ENCODE data around the gene DUSP22. TPM values are rescaled to one million over a fixed set of nuclear protein-coding genes. Genes with fewer than 3 reads are reported as not detected.

The DUSP22 gene
- polyA plus RNA-seq, 4 donors = 18.8 to 40.0 (median 29.1) TPM

GRCh38 chr6:302760-303159 is 10.5 kb downstream of the DUSP22 start:
- Histone ChIP-seq H3K9me3 (ENCODE audit: control insufficient read depth in 2 of 2, insufficient read depth in 1 of 2, low read depth in 1 of 2, low read length in 1 of 2) (no peaks in the 10 kb centered on the region), H3K4me1 (ENCODE audit: control insufficient read depth in 3 of 3, insufficient read depth in 2 of 3, low read depth in 1 of 3, low read length in 2 of 3) (peaks cover 0 to 28% (median 10%) of the 10 kb centered on the region in 3 donors), H3K27me3 (ENCODE audit: control insufficient read depth in 3 of 3, insufficient read depth in 3 of 3, low read length in 3 of 3) (no peaks in the 10 kb centered on the region), H3K27ac (ENCODE audit: low read depth in 1 of 3, low read length in 2 of 3) (no peak overlapping the region), H3K36me3 (ENCODE audit: control insufficient read depth in 3 of 3, insufficient read depth in 2 of 3, low read depth in 1 of 3, low read length in 3 of 3) (peaks cover 0 to 28% (median 0%) of the 10 kb centered on the region in 3 donors), H3K4me3 (ENCODE audit: low read depth in 1 of 3, low read length in 3 of 3) (no peak overlapping the region)
- DNase-seq (no peak), FAIRE-seq (no peak)
- 93 to 95% (median 94%) methylated on average over 9 of the region's 9 CpGs for WGBS, 3 donors

- Histone ChIP-seq H3K9me3 (ENCODE audit: control insufficient read depth in 2 of 2, insufficient read depth in 1 of 2, low read depth in 1 of 2, low read length in 1 of 2) (no peaks in the 10 kb centered on the region), H3K4me3 (ENCODE audit: low read depth in 1 of 3, low read length in 3 of 3) (no peak overlapping the region), H3K4me1 (ENCODE audit: control insufficient read depth in 3 of 3, insufficient read depth in 2 of 3, low read depth in 1 of 3, low read length in 2 of 3) (peaks cover 0 to 30% (median 6%) of the 10 kb centered on the region in 3 donors), H3K27me3 (ENCODE audit: control insufficient read depth in 3 of 3, insufficient read depth in 3 of 3, low read length in 3 of 3) (no peaks in the 10 kb centered on the region), H3K27ac (ENCODE audit: low read depth in 1 of 3, low read length in 2 of 3) (no peak overlapping the region), H3K36me3 (ENCODE audit: control insufficient read depth in 3 of 3, insufficient read depth in 2 of 3, low read depth in 1 of 3, low read length in 3 of 3) (peaks cover 0 to 33% (median 0%) of the 10 kb centered on the region in 3 donors)
- no peak for DNase-seq
- 90 to 96% (median 94%) methylated on average over 9 of the region's 9 CpGs for WGBS, 3 donors
- FAIRE-seq = no peak
These were observed 11.0 kb downstream of the DUSP22 start for GRCh38 chr6:303263-303662.

- H3K4me1 ChIP-seq (ENCODE audit: control insufficient read depth in 3 of 3, insufficient read depth in 2 of 3, low read depth in 1 of 3, low read length in 2 of 3) = peaks cover 0 to 30% (median 5%) of the 10 kb centered on the region in 3 donors
- no peak overlapping the region for H3K27ac ChIP-seq (ENCODE audit: low read depth in 1 of 3, low read length in 2 of 3)
- no peak for FAIRE-seq
- no peaks in the 10 kb centered on the region for H3K9me3 ChIP-seq (ENCODE audit: control insufficient read depth in 2 of 2, insufficient read depth in 1 of 2, low read depth in 1 of 2, low read length in 1 of 2)
- DNase-seq = no peak
- WGBS, 3 donors = 84 to 89% (median 88%) methylated on average over 21 of the region's 21 CpGs
- no peaks in the 10 kb centered on the region for H3K27me3 ChIP-seq (ENCODE audit: control insufficient read depth in 3 of 3, insufficient read depth in 3 of 3, low read length in 3 of 3)
- H3K36me3 ChIP-seq (ENCODE audit: control insufficient read depth in 3 of 3, insufficient read depth in 2 of 3, low read depth in 1 of 3, low read length in 3 of 3) = peaks cover 0 to 34% (median 0%) of the 10 kb centered on the region in 3 donors
- H3K4me3 ChIP-seq (ENCODE audit: low read depth in 1 of 3, low read length in 3 of 3) = no peak overlapping the region
These were observed 11.8 kb downstream of the DUSP22 start for GRCh38 chr6:303948-304558.

GRCh38 chr6:304833-305370 is 12.6 kb downstream of the DUSP22 start:
- FAIRE-seq = no peak

GRCh38 chr6:305371-306206 is 13.3 kb downstream of the DUSP22 start:
- H3K9me3 ChIP-seq (ENCODE audit: control insufficient read depth in 2 of 2, insufficient read depth in 1 of 2, low read depth in 1 of 2, low read length in 1 of 2) = no peaks in the 10 kb centered on the region
- H3K4me1 ChIP-seq (ENCODE audit: control insufficient read depth in 3 of 3, insufficient read depth in 2 of 3, low read depth in 1 of 3, low read length in 2 of 3) = peaks cover 0 to 30% (median 5%) of the 10 kb centered on the region in 3 donors
- DNase-seq (peak; percentile 53 to 56), FAIRE-seq (no peak)
- peak overlapping the region in 2 of 3 donors; percentile 42 to 67 for H3K27ac ChIP-seq (ENCODE audit: low read depth in 1 of 3, low read length in 2 of 3)
- H3K36me3 ChIP-seq (ENCODE audit: control insufficient read depth in 3 of 3, insufficient read depth in 2 of 3, low read depth in 1 of 3, low read length in 3 of 3) = peaks cover 0 to 29% (median 0%) of the 10 kb centered on the region in 3 donors
- WGBS, 3 donors = 38 to 58% (median 46%) methylated on average over 5 of the region's 5 CpGs
- H3K27me3 ChIP-seq (ENCODE audit: control insufficient read depth in 3 of 3, insufficient read depth in 3 of 3, low read length in 3 of 3) = no peaks in the 10 kb centered on the region
- no peak overlapping the region for H3K4me3 ChIP-seq (ENCODE audit: low read depth in 1 of 3, low read length in 3 of 3)

More at GRCh38 chr6:304833-305370, 12.6 kb downstream of the DUSP22 start:
- Histone ChIP-seq H3K27me3 (ENCODE audit: control insufficient read depth in 3 of 3, insufficient read depth in 3 of 3, low read length in 3 of 3) (no peaks in the 10 kb centered on the region), H3K9me3 (ENCODE audit: control insufficient read depth in 2 of 2, insufficient read depth in 1 of 2, low read depth in 1 of 2, low read length in 1 of 2) (no peaks in the 10 kb centered on the region), H3K4me1 (ENCODE audit: control insufficient read depth in 3 of 3, insufficient read depth in 2 of 3, low read depth in 1 of 3, low read length in 2 of 3) (peaks cover 0 to 30% (median 5%) of the 10 kb centered on the region in 3 donors), H3K27ac (ENCODE audit: low read depth in 1 of 3, low read length in 2 of 3) (peak overlapping the region in 1 of 3 donors; percentile 19), H3K36me3 (ENCODE audit: control insufficient read depth in 3 of 3, insufficient read depth in 2 of 3, low read depth in 1 of 3, low read length in 3 of 3) (peaks cover 0 to 32% (median 0%) of the 10 kb centered on the region in 3 donors), H3K4me3 (ENCODE audit: low read depth in 1 of 3, low read length in 3 of 3) (no peak overlapping the region)
- WGBS, 3 donors = 52 to 69% (median 58%) methylated on average over 8 of the region's 8 CpGs
- peak in 1 of 2 donors; percentile 59 for DNase-seq

- no peak for FAIRE-seq
- peaks cover 0 to 25% (median 0%) of the 10 kb centered on the region in 3 donors for H3K36me3 ChIP-seq (ENCODE audit: control insufficient read depth in 3 of 3, insufficient read depth in 2 of 3, low read depth in 1 of 3, low read length in 3 of 3)
- H3K4me3 ChIP-seq (ENCODE audit: low read depth in 1 of 3, low read length in 3 of 3) = no peak overlapping the region
- H3K27me3 ChIP-seq (ENCODE audit: control insufficient read depth in 3 of 3, insufficient read depth in 3 of 3, low read length in 3 of 3) = no peaks in the 10 kb centered on the region
- peak; percentile 42 to 91 for DNase-seq
- peak overlapping the region in 1 of 3 donors; percentile 65 for H3K27ac ChIP-seq (ENCODE audit: low read depth in 1 of 3, low read length in 2 of 3)
- no peaks in the 10 kb centered on the region for H3K9me3 ChIP-seq (ENCODE audit: control insufficient read depth in 2 of 2, insufficient read depth in 1 of 2, low read depth in 1 of 2, low read length in 1 of 2)
- H3K4me1 ChIP-seq (ENCODE audit: control insufficient read depth in 3 of 3, insufficient read depth in 2 of 3, low read depth in 1 of 3, low read length in 2 of 3) = peaks cover 0 to 30% (median 5%) of the 10 kb centered on the region in 3 donors
- WGBS, 3 donors = 50 to 77% (median 60%) methylated on average over 8 of the region's 8 CpGs
These were observed 14.4 kb downstream of the DUSP22 start for GRCh38 chr6:306641-307061.

GRCh38 chr6:307065-307814 is 15.0 kb downstream of the DUSP22 start:
- no peak for FAIRE-seq
- Histone ChIP-seq H3K36me3 (ENCODE audit: control insufficient read depth in 3 of 3, insufficient read depth in 2 of 3, low read depth in 1 of 3, low read length in 3 of 3) (peaks cover 0 to 27% (median 0%) of the 10 kb centered on the region in 3 donors), H3K9me3 (ENCODE audit: control insufficient read depth in 2 of 2, insufficient read depth in 1 of 2, low read depth in 1 of 2, low read length in 1 of 2) (no peaks in the 10 kb centered on the region), H3K27me3 (ENCODE audit: control insufficient read depth in 3 of 3, insufficient read depth in 3 of 3, low read length in 3 of 3) (no peaks in the 10 kb centered on the region), H3K27ac (ENCODE audit: low read depth in 1 of 3, low read length in 2 of 3) (peak overlapping the region in 1 of 3 donors; percentile 65), H3K4me3 (ENCODE audit: low read depth in 1 of 3, low read length in 3 of 3) (no peak overlapping the region), H3K4me1 (ENCODE audit: control insufficient read depth in 3 of 3, insufficient read depth in 2 of 3, low read depth in 1 of 3, low read length in 2 of 3) (peaks cover 0 to 30% (median 5%) of the 10 kb centered on the region in 3 donors)
- WGBS, 3 donors = 72 to 74% (median 74%) methylated on average over 15 of the region's 15 CpGs
- no peak for DNase-seq

GRCh38 chr6:307874-308273 is 15.6 kb downstream of the DUSP22 start:
- FAIRE-seq (no peak), DNase-seq (no peak)
- Histone ChIP-seq H3K9me3 (ENCODE audit: control insufficient read depth in 2 of 2, insufficient read depth in 1 of 2, low read depth in 1 of 2, low read length in 1 of 2) (no peaks in the 10 kb centered on the region), H3K27me3 (ENCODE audit: control insufficient read depth in 3 of 3, insufficient read depth in 3 of 3, low read length in 3 of 3) (no peaks in the 10 kb centered on the region), H3K4me1 (ENCODE audit: control insufficient read depth in 3 of 3, insufficient read depth in 2 of 3, low read depth in 1 of 3, low read length in 2 of 3) (peaks cover 0 to 30% (median 5%) of the 10 kb centered on the region in 3 donors), H3K4me3 (ENCODE audit: low read depth in 1 of 3, low read length in 3 of 3) (no peak overlapping the region), H3K27ac (ENCODE audit: low read depth in 1 of 3, low read length in 2 of 3) (peak overlapping the region in 1 of 3 donors; percentile 65), H3K36me3 (ENCODE audit: control insufficient read depth in 3 of 3, insufficient read depth in 2 of 3, low read depth in 1 of 3, low read length in 3 of 3) (peaks cover 0 to 25% (median 0%) of the 10 kb centered on the region in 3 donors)
- WGBS, 3 donors = 64 to 79% (median 75%) methylated on average over 5 of the region's 5 CpGs

Measured in small intestine (tissue), 7 donors.